Measurements from ENCODE around the gene TUBGCP3.

- no peak for TF ChIP-seq CTCF (IDR thresholded peaks at IDR 0.05)
- TF ChIP-seq POLR2A (IDR thresholded peaks at IDR 0.05): no peak
Measured at GRCh38 chr13:112619730-112620631, 32.0 kb upstream of the TUBGCP3 start.
